AG04449 (cell line): ENCODE results near the gene FASTKD2.

Experiments used
- CTCF ChIA-PET: fragments of 350-600 bp; formaldehyde crosslinking; extraction: SDS; loops from one replicate; lab custom pipeline; 2021; ENCODE audit warnings: antibody characterized with exemption; lab: Yijun Ruan, JAX
- POLR2A ChIA-PET: fragments of 400-600, 350-600 bp; formaldehyde crosslinking; extraction: SDS; loops from one replicate; lab custom pipeline; 2020; ENCODE audit warnings: antibody characterized with exemption, inconsistent platforms; lab: Yijun Ruan, JAX
- DNase-seq: peaks from one replicate; pipeline ENCODE4 v3.0.0-alpha.2; 2010; ENCODE audit warnings: low read depth, low spot score
- H3K4me3 ChIP-seq: 2 replicates; pipeline ENCODE4 v1.5.1; 2011; ENCODE audit warnings: low read depth, mild to moderate bottlenecking, control low read depth, low read length
- CTCF ChIP-seq: IDR thresholded peaks from one replicate; pipeline ENCODE4 v1.5.1; 2011; ENCODE audit warnings: mild to moderate bottlenecking, moderate library complexity, low read length, control low read depth, inconsistent platforms; ENCODE audit not compliant: insufficient read depth; ENCODE audit errors: missing control alignments

The FASTKD2 gene

GRCh38 chr2:206765242-206766056 lies at the start of gene FASTKD2, which contains the start of gene MDH1B:
Gene FASTKD2, plus strand, starts transcription at chr2:206765606. Its CDS starts 1,088 bp downstream, at chr2:206766694.
Gene MDH1B, minus strand, starts transcription at chr2:206765328. Its CDS starts 57 bp downstream, at chr2:206765271.
- POLR2A ChIA-PET = interaction anchor here (0.8 kb wide), 1 partner anchor 764 kb away, joined by 3 read pairs; the partner anchor contains the start of gene CREB1
- H3K4me3 ChIP-seq = peak within 1 kb of the TSS; percentile 85
- peak; percentile 82 for DNase-seq
- TF ChIP-seq CTCF = no peak
- CTCF ChIA-PET = interaction anchor here (1.1 to 1.6 kb wide), 4 partner anchors 8 to 208 kb away, joined by 3 to 11 read pairs (median 3); no protein-coding TSS in a partner anchor

- TF ChIP-seq CTCF = no peak
- H3K4me3 ChIP-seq = no peak overlapping the region
- DNase-seq = no peak
- ChIA-PET CTCF (no interaction called here), POLR2A (no interaction called here)
Measured at GRCh38 chr2:206716623-206717022, 48.8 kb upstream of the FASTKD2 start.

GRCh38 chr2:206718296-206718695 lies 47.1 kb upstream of the FASTKD2 start, which contains the start of gene DYTN:
Gene DYTN, minus strand, starts transcription at chr2:206718396. Its CDS starts 117 bp downstream, at chr2:206718279.
- DNase-seq = no peak
- TF ChIP-seq CTCF = no peak
- CTCF ChIA-PET = no interaction called here
- H3K4me3 ChIP-seq = no peak within 1 kb of the TSS
- POLR2A ChIA-PET = no interaction called here

- ChIA-PET CTCF (no interaction called here), POLR2A (no interaction called here)
- H3K4me3 ChIP-seq = no peak overlapping the region
- TF ChIP-seq CTCF = no peak
- no peak for DNase-seq
Measured at GRCh38 chr2:206721256-206721920, 44.0 kb upstream of the FASTKD2 start.

GRCh38 chr2:206723288-206723687 lies 42.1 kb upstream of the FASTKD2 start:
- no peak for DNase-seq
- ChIA-PET CTCF (no interaction called here), POLR2A (no interaction called here)
- no peak overlapping the region for H3K4me3 ChIP-seq
- TF ChIP-seq CTCF = no peak

GRCh38 chr2:206727287-206727686 lies 38.1 kb upstream of the FASTKD2 start:
- no peak for DNase-seq
- TF ChIP-seq CTCF = no peak
- POLR2A ChIA-PET = no interaction called here
- no peak overlapping the region for H3K4me3 ChIP-seq
- CTCF ChIA-PET = no interaction called here
